Vagina (tissue), 2 donors: ENCODE data around the gene FAM118B.

ENCODE experiments used
- POLR2A ChIP-seq, 2 donors: fragments of 450-650 bp; IDR thresholded peaks; one replicate each; pipeline ENCODE4 v1.6.1; 2017; ENCODE audit warnings: antibody characterized with exemption in 2 of 2, mild to moderate bottlenecking in 2 of 2, moderate library complexity in 2 of 2
- TF ChIP-seq, protein P1 (sequence below), 3 experiments: fragments of 450-650 bp in 2 of 3; fragments of 200-600 bp in 1 of 3; sonication (generic) in 1 of 3; IDR thresholded peaks; one replicate each; pipeline ENCODE4 v1.5.1; 2017 to 2019; ENCODE audit warnings: antibody characterized with exemption in 3 of 3, mild to moderate bottlenecking in 2 of 3, moderate library complexity in 2 of 3

DNA sequence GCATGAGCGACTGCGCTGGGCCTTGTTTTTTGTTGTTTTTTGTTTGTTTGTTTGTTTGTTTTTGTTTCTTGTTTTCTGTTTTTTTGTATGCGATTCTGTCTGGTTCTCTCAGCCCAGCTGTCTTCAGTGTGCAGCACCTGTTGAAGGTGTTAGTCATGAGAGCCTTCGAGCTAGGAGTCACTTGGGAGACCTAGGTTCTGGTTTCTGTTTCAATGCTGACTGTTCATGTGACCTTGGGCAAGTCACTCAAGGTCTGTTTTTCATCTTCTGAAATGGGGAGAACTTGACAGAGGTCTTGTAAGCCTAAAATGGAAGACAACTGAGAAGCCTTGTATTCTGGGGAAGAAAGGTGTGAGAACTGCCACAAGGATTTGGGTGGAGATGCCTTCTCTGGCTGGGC is 94.1 kb downstream of the FAM118B start:
- TF ChIP-seq POLR2A (IDR thresholded peaks at IDR 0.05) = no peak
- TF ChIP-seq, protein P1, sequence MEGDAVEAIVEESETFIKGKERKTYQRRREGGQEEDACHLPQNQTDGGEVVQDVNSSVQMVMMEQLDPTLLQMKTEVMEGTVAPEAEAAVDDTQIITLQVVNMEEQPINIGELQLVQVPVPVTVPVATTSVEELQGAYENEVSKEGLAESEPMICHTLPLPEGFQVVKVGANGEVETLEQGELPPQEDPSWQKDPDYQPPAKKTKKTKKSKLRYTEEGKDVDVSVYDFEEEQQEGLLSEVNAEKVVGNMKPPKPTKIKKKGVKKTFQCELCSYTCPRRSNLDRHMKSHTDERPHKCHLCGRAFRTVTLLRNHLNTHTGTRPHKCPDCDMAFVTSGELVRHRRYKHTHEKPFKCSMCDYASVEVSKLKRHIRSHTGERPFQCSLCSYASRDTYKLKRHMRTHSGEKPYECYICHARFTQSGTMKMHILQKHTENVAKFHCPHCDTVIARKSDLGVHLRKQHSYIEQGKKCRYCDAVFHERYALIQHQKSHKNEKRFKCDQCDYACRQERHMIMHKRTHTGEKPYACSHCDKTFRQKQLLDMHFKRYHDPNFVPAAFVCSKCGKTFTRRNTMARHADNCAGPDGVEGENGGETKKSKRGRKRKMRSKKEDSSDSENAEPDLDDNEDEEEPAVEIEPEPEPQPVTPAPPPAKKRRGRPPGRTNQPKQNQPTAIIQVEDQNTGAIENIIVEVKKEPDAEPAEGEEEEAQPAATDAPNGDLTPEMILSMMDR (IDR thresholded peaks at IDR 0.05) = no peak
